ENCODE results near the gene UTP15.

The UTP15 gene

GRCh38 chr5:73607228-73607627 is 41.7 kb downstream of the UTP15 start:
- H3K4me3 ChIP-seq (replicated peaks; ENCODE audit: low read depth, low read length): no peak overlapping the region
- H3K27me3 ChIP-seq (replicated peaks; ENCODE audit: control insufficient read depth, insufficient read depth, low read length): no peaks in the 10 kb centered on the region
- TF ChIP-seq, protein P1, sequence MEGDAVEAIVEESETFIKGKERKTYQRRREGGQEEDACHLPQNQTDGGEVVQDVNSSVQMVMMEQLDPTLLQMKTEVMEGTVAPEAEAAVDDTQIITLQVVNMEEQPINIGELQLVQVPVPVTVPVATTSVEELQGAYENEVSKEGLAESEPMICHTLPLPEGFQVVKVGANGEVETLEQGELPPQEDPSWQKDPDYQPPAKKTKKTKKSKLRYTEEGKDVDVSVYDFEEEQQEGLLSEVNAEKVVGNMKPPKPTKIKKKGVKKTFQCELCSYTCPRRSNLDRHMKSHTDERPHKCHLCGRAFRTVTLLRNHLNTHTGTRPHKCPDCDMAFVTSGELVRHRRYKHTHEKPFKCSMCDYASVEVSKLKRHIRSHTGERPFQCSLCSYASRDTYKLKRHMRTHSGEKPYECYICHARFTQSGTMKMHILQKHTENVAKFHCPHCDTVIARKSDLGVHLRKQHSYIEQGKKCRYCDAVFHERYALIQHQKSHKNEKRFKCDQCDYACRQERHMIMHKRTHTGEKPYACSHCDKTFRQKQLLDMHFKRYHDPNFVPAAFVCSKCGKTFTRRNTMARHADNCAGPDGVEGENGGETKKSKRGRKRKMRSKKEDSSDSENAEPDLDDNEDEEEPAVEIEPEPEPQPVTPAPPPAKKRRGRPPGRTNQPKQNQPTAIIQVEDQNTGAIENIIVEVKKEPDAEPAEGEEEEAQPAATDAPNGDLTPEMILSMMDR (IDR thresholded peaks at IDR 0.05; ENCODE audit: insufficient read depth, low read length, poor library complexity, severe bottlenecking): no peak
- no peak for DNase-seq (ENCODE audit: extremely low read depth, insufficient read length)
- H3K36me3 ChIP-seq (ENCODE audit: control insufficient read depth, insufficient read depth, low read length): no peaks in the 10 kb centered on the region

- no peak for DNase-seq (ENCODE audit: extremely low read depth, insufficient read length)
- Histone ChIP-seq H3K4me3 (replicated peaks; ENCODE audit: low read depth, low read length) (no peak overlapping the region), H3K27me3 (replicated peaks; ENCODE audit: control insufficient read depth, insufficient read depth, low read length) (no peaks in the 10 kb centered on the region), H3K36me3 (ENCODE audit: control insufficient read depth, insufficient read depth, low read length) (no peaks in the 10 kb centered on the region)
- TF ChIP-seq, protein P1 (IDR thresholded peaks at IDR 0.05; ENCODE audit: insufficient read depth, low read length, poor library complexity, severe bottlenecking): no peak
Observed at GRCh38 chr5:73612799-73613198, 47.3 kb downstream of the UTP15 start.

GRCh38 chr5:73615085-73615484 is 49.5 kb downstream of the UTP15 start:
- no peak for DNase-seq (ENCODE audit: extremely low read depth, insufficient read length)
- Histone ChIP-seq H3K36me3 (ENCODE audit: control insufficient read depth, insufficient read depth, low read length) (no peaks in the 10 kb centered on the region), H3K4me3 (replicated peaks; ENCODE audit: low read depth, low read length) (no peak overlapping the region), H3K27me3 (replicated peaks; ENCODE audit: control insufficient read depth, insufficient read depth, low read length) (no peaks in the 10 kb centered on the region)
- TF ChIP-seq, protein P1 (IDR thresholded peaks at IDR 0.05; ENCODE audit: insufficient read depth, low read length, poor library complexity, severe bottlenecking): no peak

GRCh38 chr5:73615947-73616346 is 50.4 kb downstream of the UTP15 start:
- no peak overlapping the region for H3K4me3 ChIP-seq (replicated peaks; ENCODE audit: low read depth, low read length)
- H3K27me3 ChIP-seq (replicated peaks; ENCODE audit: control insufficient read depth, insufficient read depth, low read length): no peaks in the 10 kb centered on the region
- no peak for DNase-seq (ENCODE audit: extremely low read depth, insufficient read length)
- H3K36me3 ChIP-seq (ENCODE audit: control insufficient read depth, insufficient read depth, low read length): no peaks in the 10 kb centered on the region
- TF ChIP-seq, protein P1 (IDR thresholded peaks at IDR 0.05; ENCODE audit: insufficient read depth, low read length, poor library complexity, severe bottlenecking): no peak

DNA sequence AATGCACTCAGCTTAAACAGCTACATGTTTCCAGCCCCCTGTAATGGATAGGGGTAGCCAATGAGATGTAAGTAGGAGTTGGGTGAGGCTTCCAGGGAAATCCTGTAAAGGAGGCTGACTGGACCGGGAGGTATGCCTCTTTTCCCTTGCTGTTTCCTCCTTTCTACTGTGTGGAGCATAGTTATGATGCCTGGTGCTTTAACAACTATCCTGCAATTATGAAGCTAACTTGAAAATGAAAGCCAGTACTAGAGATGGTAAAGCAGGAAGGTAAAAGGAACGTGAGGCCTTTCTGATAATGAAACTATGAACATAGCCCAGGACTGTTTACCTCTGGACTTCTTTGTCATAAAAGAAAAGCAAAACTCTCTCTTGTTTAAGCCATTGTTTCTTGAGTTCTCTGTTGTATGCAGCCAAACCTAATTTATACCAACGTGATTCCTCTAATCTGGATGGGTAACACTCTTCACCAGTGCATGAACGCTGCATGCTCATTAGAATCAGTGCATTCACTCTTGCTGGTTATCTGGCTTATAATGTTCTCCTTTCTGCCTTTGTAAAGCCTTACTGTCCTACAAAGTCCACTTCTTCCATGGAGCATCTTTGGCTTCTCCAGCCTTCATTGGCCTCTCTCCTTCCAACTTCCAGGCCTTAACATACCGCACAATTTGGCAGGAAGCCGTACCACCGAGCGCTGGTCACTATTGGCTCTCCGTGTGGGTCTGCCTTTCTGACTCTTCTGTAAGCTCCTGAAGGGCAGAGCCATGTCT is 52.2 kb downstream of the UTP15 start:
- H3K36me3 ChIP-seq (ENCODE audit: control insufficient read depth, insufficient read depth, low read length): no peaks in the 10 kb centered on the region
- no peak overlapping the region for H3K4me3 ChIP-seq (replicated peaks; ENCODE audit: low read depth, low read length)

More for the DNA sequence above, 52.2 kb downstream of the UTP15 start:
- no peak for DNase-seq (ENCODE audit: extremely low read depth, insufficient read length)
- no peaks in the 10 kb centered on the region for H3K27me3 ChIP-seq (replicated peaks; ENCODE audit: control insufficient read depth, insufficient read depth, low read length)
- TF ChIP-seq, protein P1 (IDR thresholded peaks at IDR 0.05; ENCODE audit: insufficient read depth, low read length, poor library complexity, severe bottlenecking): no peak
